SH-SY5Y (cell line): ENCODE measurements around the gene KIF2C.

Experiments used
- GATA2 ChIP-seq: IDR thresholded peaks from 2 replicates; pipeline ENCODE4 v1.6.1; 2011; ENCODE audit warnings: mild to moderate bottlenecking, low read depth, low read length
- GATA3 ChIP-seq: IDR thresholded peaks from 2 replicates; pipeline ENCODE4 v1.6.1; 2011; ENCODE audit warnings: low read depth, mild to moderate bottlenecking, low read length, moderate library complexity

- TF ChIP-seq GATA3, result no peak
- TF ChIP-seq GATA2, result no peak
These were observed 15.2 kb upstream of the KIF2C start for GRCh38 chr1:44724296-44724954.
